Stomach (tissue), 9 donors: ENCODE measurements around the gene PLCB1. TPM values are rescaled to one million over a fixed set of nuclear protein-coding genes. Genes with fewer than 3 reads are reported as not detected.

Experiments
- DNase-seq, 2 donors: peaks; one replicate each; pipeline versions ENCODE4 v3.0.0 to v3.0.0-alpha.2; 2013 to 2019
- H3K27ac ChIP-seq, 5 donors: fragments of 200-600 bp in 4 of 5; sonication (generic) in 4 of 5; one replicate each; pipeline ENCODE4 v1.5.1; 2013 to 2019; ENCODE audit warnings: mild to moderate bottlenecking in 1 of 5, moderate library complexity in 1 of 5
- H3K27me3 ChIP-seq, 3 donors: fragments of 200-600 bp; sonication (generic); one replicate each; pipeline ENCODE4 v1.5.1; 2017 to 2019; ENCODE audit warnings: mixed run types in 1 of 3
- H3K36me3 ChIP-seq, 4 donors: fragments of 200-600 bp; sonication (generic); 1 replicate in 3 of 4; 2 replicates in 1 of 4; pipeline ENCODE4 v1.5.1; 2016 to 2019
- H3K4me1 ChIP-seq, 4 donors: fragments of 200-600 bp; sonication (generic); one replicate each; pipeline ENCODE4 v1.5.1; 2016 to 2019
- H3K4me3 ChIP-seq, 4 donors: fragments of 200-600 bp; sonication (generic) in 3 of 4; one replicate each; pipeline ENCODE4 v1.5.1; 2016 to 2019; ENCODE audit warnings: mild to moderate bottlenecking in 1 of 4
- H3K9me3 ChIP-seq, 4 donors: fragments of 200-600 bp; sonication (generic); one replicate each; pipeline ENCODE4 v1.5.1; 2016 to 2019
- CTCF ChIP-seq, 7 experiments: fragments of 450-650 bp in 4 of 7; fragments of 200-600 bp in 3 of 7; sonication (generic) in 3 of 7; IDR thresholded peaks; one replicate each; pipeline ENCODE4 v1.5.1; 2016 to 2019; ENCODE audit warnings: antibody characterized with exemption in 7 of 7, control low read depth in 2 of 7, mild to moderate bottlenecking in 1 of 7
- EP300 ChIP-seq: sonication (generic); formaldehyde crosslinking; IDR thresholded peaks from one replicate; pipeline ENCODE4 v1.6.1; 2017; ENCODE audit warnings: antibody characterized with exemption
- POLR2A ChIP-seq, 4 donors: fragments of 450-650 bp; IDR thresholded peaks; one replicate each; pipeline ENCODE4 v1.6.1; 2016; ENCODE audit warnings: antibody characterized with exemption in 4 of 4, control low read depth in 2 of 4, mild to moderate bottlenecking in 1 of 4, moderate library complexity in 1 of 4
- POLR2AphosphoS5 ChIP-seq, 3 donors: sonication (generic); formaldehyde crosslinking; IDR thresholded peaks; one replicate each; pipeline ENCODE4 v1.6.1; 2016; ENCODE audit warnings: antibody characterized with exemption in 3 of 3
- WGBS, 5 donors: extraction: QIAGEN DNeasy Blood & Tissue Kit in 3 of 5; methylation state at CpG; one replicate each; pipeline versions ENCODE4 v1.1.5 to v1.1.7; 2013 to 2018; 5-methylcytosine and 5-hydroxymethylcytosine counted together
- intact Hi-C: fragments of 100-400 bp; cut with DNase I; formaldehyde crosslinking; loops from one replicate; pipeline ENCODE4 v1.15.1; 2023; ENCODE audit warnings: low total_unique reads
- polyA plus RNA-seq, 3 donors: library from polyadenylated mRNA; stranded (reverse); fragments of 200-250 nt; gene quantifications; one replicate each; pipeline ENCODE4 v1.2.3, GENCODE V29; 2013
- total RNA-seq, 5 donors: library from RNA; depleted of rRNA; stranded (reverse); fragments of >200 nt; gene quantifications; one replicate each; pipeline versions ENCODE4 v1.1.0 to v1.2.3, GENCODE V29; 2014 to 2016
- donor health status: healthy with polysubstance abuse.
- donor health status: Bipolar disorder and iron deficiency.
- donor health status: healthy.

The PLCB1 gene
- total and polyA plus RNA-seq, 8 donors = 4.1 to 66.5 (median 11.7) TPM

- no peaks in the 10 kb centered on the region for H3K9me3 ChIP-seq
- H3K27ac ChIP-seq = no peak overlapping the region
- TF ChIP-seq POLR2AphosphoS5 (IDR thresholded peaks at IDR 0.05) (no peak), CTCF (IDR thresholded peaks at IDR 0.05) (no peak)
- no peak for DNase-seq
- WGBS, 5 donors = 66 to 85% (median 76%) methylated on average over 2 of the region's 2 CpGs
- H3K27me3 ChIP-seq = no peaks in the 10 kb centered on the region
- intact Hi-C loops = no loop called here
- no peak overlapping the region for H3K4me3 ChIP-seq
- peaks cover 0 to 4% (median under 1%) of the 10 kb centered on the region in 4 donors for H3K4me1 ChIP-seq
- no peaks in the 10 kb centered on the region for H3K36me3 ChIP-seq
These were observed 152.8 kb downstream of the PLCB1 start for GRCh38 chr20:8284902-8285301.

GRCh38 chr20:8287340-8287739 is 155.3 kb downstream of the PLCB1 start:
- Histone ChIP-seq H3K27me3 (no peaks in the 10 kb centered on the region), H3K36me3 (no peaks in the 10 kb centered on the region), H3K27ac (no peak overlapping the region), H3K4me3 (no peak overlapping the region), H3K9me3 (no peaks in the 10 kb centered on the region), H3K4me1 (peaks cover 0 to 22% (median 7%) of the 10 kb centered on the region in 4 donors)
- 78 to 95% (median 93%) methylated on average over 5 of the region's 5 CpGs for WGBS, 5 donors
- DNase-seq = no peak
- intact Hi-C loops = no loop called here
- no peak for TF ChIP-seq CTCF (IDR thresholded peaks at IDR 0.05)
- no peak for TF ChIP-seq POLR2A (IDR thresholded peaks at IDR 0.05)
- TF ChIP-seq EP300 = no peak
- TF ChIP-seq POLR2AphosphoS5 (IDR thresholded peaks at IDR 0.05) = no peak

- Histone ChIP-seq H3K9me3 (no peaks in the 10 kb centered on the region), H3K36me3 (no peaks in the 10 kb centered on the region), H3K27me3 (no peaks in the 10 kb centered on the region), H3K4me1 (peaks cover 0 to 22% (median 7%) of the 10 kb centered on the region in 4 donors), H3K27ac (no peak overlapping the region), H3K4me3 (no peak overlapping the region)
- TF ChIP-seq POLR2AphosphoS5 (IDR thresholded peaks at IDR 0.05) (no peak), EP300 (no peak), CTCF (IDR thresholded peaks at IDR 0.05) (no peak), POLR2A (IDR thresholded peaks at IDR 0.05) (no peak)
- intact Hi-C loops = no loop called here
- WGBS, 5 donors = 73 to 86% (median 79%) methylated on average over 1 of the region's 1 CpG
- DNase-seq = no peak
These were observed 159.1 kb downstream of the PLCB1 start for GRCh38 chr20:8291200-8291599.

- Histone ChIP-seq H3K4me3 (no peak overlapping the region), H3K4me1 (peaks cover 0 to 22% (median 7%) of the 10 kb centered on the region in 4 donors), H3K9me3 (no peaks in the 10 kb centered on the region), H3K27ac (no peak overlapping the region), H3K27me3 (no peaks in the 10 kb centered on the region), H3K36me3 (no peaks in the 10 kb centered on the region)
- DNase-seq = no peak
- intact Hi-C loops = no loop called here
- 54 to 78% (median 63%) methylated on average over 1 of the region's 1 CpG for WGBS, 5 donors
- TF ChIP-seq EP300 (no peak), CTCF (IDR thresholded peaks at IDR 0.05) (no peak), POLR2A (IDR thresholded peaks at IDR 0.05) (no peak), POLR2AphosphoS5 (IDR thresholded peaks at IDR 0.05) (no peak)
These were observed 159.8 kb downstream of the PLCB1 start for GRCh38 chr20:8291873-8292272.
